B cell (primary cell): Measurements from ENCODE around the gene TMEM232. TPM values are rescaled to one million over a fixed set of nuclear protein-coding genes. Genes with fewer than 3 reads are reported as not detected.

ENCODE experiments used
- ATAC-seq: fragments of 200-7000 bp; cut with Tn5 transposase; one replicate; pipeline ENCODE4 v1.10.0; 2021; ENCODE audit warnings: low read depth, mild to moderate bottlenecking, moderate number of reproducible peaks, moderate library complexity
- CTCF ChIA-PET: fragments of 350-600 bp; sonication (Branson Sonifier 250); formaldehyde crosslinking; loops from one replicate; lab custom pipeline; 2021; ENCODE audit warnings: antibody characterized with exemption, inconsistent platforms; lab: Charles Lee
- POLR2A ChIA-PET: fragments of 350-600 bp; sonication (Branson Sonifier 250); formaldehyde crosslinking; loops from one replicate; lab custom pipeline; 2021; ENCODE audit warnings: antibody characterized with exemption; lab: Charles Lee
- DNase-seq: peaks from one replicate; pipeline ENCODE4 v3.0.0; 2013
- H2AFZ ChIP-seq: 2 replicates; pipeline ENCODE4 v1.6.1; 2012; ENCODE audit warnings: mild to moderate bottlenecking, low read depth, low read length; ENCODE audit not compliant: insufficient read depth, poor library complexity, severe bottlenecking
- H3K27ac ChIP-seq, 2 donors: 1 replicate in 1 of 2; 2 replicates in 1 of 2; pipeline ENCODE4 v1.5.1; 2012 to 2013; ENCODE audit warnings: low read length in 2 of 2, mild to moderate bottlenecking in 2 of 2, moderate library complexity in 1 of 2
- H3K27me3 ChIP-seq, 4 experiments: fragments of 200-600 bp in 1 of 4; sonication (generic) in 1 of 4; replicated peaks in 1 of 4; 1 replicate in 2 of 4; 2 replicates in 2 of 4; pipeline versions ENCODE4 v1.6.1 to v1.7.0; 2013 to 2016; ENCODE audit warnings: low read length in 3 of 4, mild to moderate bottlenecking in 2 of 4, mixed read lengths in 1 of 4, moderate library complexity in 1 of 4; ENCODE audit not compliant: insufficient read depth in 4 of 4, control insufficient read depth in 3 of 4; ENCODE audit errors: control extremely low read depth in 1 of 4
- H3K36me3 ChIP-seq, 2 experiments: replicated peaks in 1 of 2; 1 replicate in 1 of 2; 2 replicates in 1 of 2; pipeline versions ENCODE4 v1.6.1 to v1.7.1; 2013; ENCODE audit warnings: low read length in 1 of 2; ENCODE audit not compliant: insufficient read depth in 2 of 2, control insufficient read depth in 1 of 2; ENCODE audit errors: control extremely low read depth in 1 of 2, extremely low read depth in 1 of 2
- H3K4me1 ChIP-seq, 2 donors: fragments of 200-600 bp in 1 of 2; sonication (generic) in 1 of 2; 1 replicate in 1 of 2; 2 replicates in 1 of 2; pipeline versions ENCODE4 v1.5.1 to v1.6.1; 2013 to 2017; ENCODE audit warnings: low read length in 2 of 2; ENCODE audit not compliant: control insufficient read depth in 2 of 2, insufficient read depth in 2 of 2
- H3K4me2 ChIP-seq: replicated peaks from 2 replicates; pipeline ENCODE3; 2012; ENCODE audit warnings: mild to moderate bottlenecking, low read depth, low read length; ENCODE audit not compliant: poor library complexity, severe bottlenecking
- H3K4me3 ChIP-seq, 5 experiments: fragments of 200-600 bp in 1 of 5; sonication (generic) in 1 of 5; 1 replicate in 3 of 5; 2 replicates in 2 of 5; pipeline versions ENCODE4 v1.5.1 to v1.7.0; 2011 to 2016; ENCODE audit warnings: low read length in 4 of 5, mild to moderate bottlenecking in 4 of 5, low read depth in 2 of 5, control low read depth in 1 of 5, moderate library complexity in 1 of 5; ENCODE audit not compliant: insufficient read depth in 1 of 5; ENCODE audit errors: control extremely low read depth in 1 of 5, extremely low read depth in 1 of 5
- H3K79me2 ChIP-seq: fragments of 200-600 bp; sonication (generic); one replicate; pipeline ENCODE4 v1.6.0; 2016; ENCODE audit warnings: low read length; ENCODE audit not compliant: control insufficient read depth, insufficient read depth
- H3K9ac ChIP-seq: fragments of 200-600 bp; sonication (generic); 2 replicates; pipeline ENCODE4 v1.6.1; 2017; ENCODE audit warnings: mild to moderate bottlenecking, low read length, moderate library complexity
- H3K9me3 ChIP-seq, 3 donors: one replicate each; pipeline versions ENCODE4 v1.6.1 to v1.7.1; 2013; ENCODE audit warnings: low read length in 2 of 3; ENCODE audit not compliant: control insufficient read depth in 2 of 3, insufficient read depth in 1 of 3; ENCODE audit errors: control extremely low read depth in 1 of 3
- H4K20me1 ChIP-seq: 2 replicates; pipeline ENCODE4 v1.6.0; 2012; ENCODE audit warnings: mild to moderate bottlenecking, low read length; ENCODE audit not compliant: insufficient read depth, control insufficient read depth, poor library complexity, severe bottlenecking
- H3K27ac Mint-ChIP-seq: one replicate; pipeline ENCODE4 v1.8.0; 2021; ENCODE audit warnings: mixed read lengths
- H3K27me3 Mint-ChIP-seq: one replicate; pipeline ENCODE4 v1.8.0; 2021; ENCODE audit warnings: mixed read lengths
- H3K4me1 Mint-ChIP-seq: one replicate; pipeline ENCODE4 v1.8.0; 2021; ENCODE audit warnings: mixed read lengths
- H3K4me3 Mint-ChIP-seq: one replicate; pipeline ENCODE4 v1.8.0; 2021; ENCODE audit warnings: mixed read lengths
- H3K9me3 Mint-ChIP-seq: one replicate; pipeline ENCODE4 v1.8.0; 2022; ENCODE audit warnings: mixed read lengths; ENCODE audit not compliant: insufficient read depth
- EZH2 ChIP-seq: IDR thresholded peaks from 2 replicates; pipeline ENCODE4 v1.6.1; 2012; ENCODE audit warnings: borderline replicate concordance, low read depth, mild to moderate bottlenecking, moderate library complexity, low read length; ENCODE audit not compliant: insufficient read depth, poor library complexity, severe bottlenecking
- WGBS: methylation state at CpG from one replicate; pipeline ENCODE4 v1.1.5; 2013; ENCODE audit warnings: missing lambda C conversion rate; ENCODE audit not compliant: insufficient coverage; 5-methylcytosine and 5-hydroxymethylcytosine counted together
- intact Hi-C: fragments of 100-400 bp; cut with micrococcal nuclease; formaldehyde crosslinking; loops from one replicate; pipeline ENCODE4 v1.10.0; 2022
- polyA plus RNA-seq: library from polyadenylated mRNA; depleted of rRNA; stranded (reverse); fragments of >200 nt; gene quantifications from 2 replicates; pipeline ENCODE4 v1.2.3, GENCODE V29; 2012
- total RNA-seq, 2 donors: library from RNA; stranded (reverse); fragments of 120-200 nt in 1 of 2; gene quantifications; 1 replicate in 1 of 2; 2 replicates in 1 of 2; pipeline versions ENCODE4 v1.2.3 to v1.2.4, GENCODE V29; 2013 to 2022
- TF ChIP-seq, protein P1 (sequence below): fragments of 200-600 bp; IDR thresholded peaks from one replicate; pipeline ENCODE4 v1.8.0; 2022; ENCODE audit warnings: antibody characterized with exemption, mild to moderate bottlenecking

The TMEM232 gene
- total and polyA plus RNA-seq, 2 donors (not counting 1 experiment from before 2014, with no cell fraction given): 0.49 to 2.9 TPM

DNA sequence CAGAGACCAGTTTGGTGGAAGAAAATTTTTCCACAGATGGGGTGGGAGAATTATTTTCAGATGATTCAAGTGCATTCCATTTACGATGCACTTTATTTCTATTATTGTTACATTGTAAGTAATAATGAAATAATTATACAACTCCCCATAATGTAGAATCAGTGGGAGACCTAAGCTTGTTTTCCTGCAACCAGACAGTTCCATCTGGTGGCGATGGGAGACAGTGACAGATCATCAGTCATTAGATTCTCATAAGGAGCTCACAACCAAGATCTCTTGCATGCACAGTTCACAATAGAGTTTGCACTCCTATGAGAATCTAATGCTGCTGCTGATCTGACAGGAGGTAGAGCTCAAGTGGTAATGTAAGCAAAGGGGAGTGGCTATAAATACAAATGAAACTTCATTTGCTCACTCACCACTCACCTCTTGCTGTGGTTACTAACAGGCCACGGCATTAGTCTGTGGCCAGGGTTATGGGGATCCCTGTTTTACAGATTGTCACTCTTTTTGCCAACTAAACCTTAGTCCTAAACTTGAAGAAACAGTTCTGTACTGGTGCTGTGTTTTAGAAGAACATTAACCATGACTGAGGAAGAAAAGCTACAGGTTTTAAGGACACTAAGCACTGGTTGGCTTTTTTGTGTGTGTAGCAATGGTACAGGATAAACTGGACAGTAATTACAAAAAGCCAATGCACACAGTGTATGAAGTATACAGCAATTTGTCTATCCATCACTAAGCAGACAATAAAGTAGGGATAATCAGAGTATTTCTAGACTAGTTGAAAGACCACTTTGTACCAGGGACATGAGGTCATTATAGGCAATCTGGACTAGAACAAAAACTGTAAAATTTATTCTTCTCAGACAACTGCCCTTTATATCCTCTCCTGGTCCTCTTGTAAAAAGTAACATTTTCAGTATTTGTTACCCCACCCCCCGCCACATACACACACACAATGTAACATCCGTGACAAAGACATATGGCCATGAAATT, 9.9 kb downstream of the TMEM232 start:
- TF ChIP-seq, protein P1, sequence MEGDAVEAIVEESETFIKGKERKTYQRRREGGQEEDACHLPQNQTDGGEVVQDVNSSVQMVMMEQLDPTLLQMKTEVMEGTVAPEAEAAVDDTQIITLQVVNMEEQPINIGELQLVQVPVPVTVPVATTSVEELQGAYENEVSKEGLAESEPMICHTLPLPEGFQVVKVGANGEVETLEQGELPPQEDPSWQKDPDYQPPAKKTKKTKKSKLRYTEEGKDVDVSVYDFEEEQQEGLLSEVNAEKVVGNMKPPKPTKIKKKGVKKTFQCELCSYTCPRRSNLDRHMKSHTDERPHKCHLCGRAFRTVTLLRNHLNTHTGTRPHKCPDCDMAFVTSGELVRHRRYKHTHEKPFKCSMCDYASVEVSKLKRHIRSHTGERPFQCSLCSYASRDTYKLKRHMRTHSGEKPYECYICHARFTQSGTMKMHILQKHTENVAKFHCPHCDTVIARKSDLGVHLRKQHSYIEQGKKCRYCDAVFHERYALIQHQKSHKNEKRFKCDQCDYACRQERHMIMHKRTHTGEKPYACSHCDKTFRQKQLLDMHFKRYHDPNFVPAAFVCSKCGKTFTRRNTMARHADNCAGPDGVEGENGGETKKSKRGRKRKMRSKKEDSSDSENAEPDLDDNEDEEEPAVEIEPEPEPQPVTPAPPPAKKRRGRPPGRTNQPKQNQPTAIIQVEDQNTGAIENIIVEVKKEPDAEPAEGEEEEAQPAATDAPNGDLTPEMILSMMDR: no peak
- no peak for TF ChIP-seq EZH2
- no peaks in the 10 kb centered on the region for H3K36me3 ChIP-seq
- no peaks in the 10 kb centered on the region for H3K4me1 Mint-ChIP-seq
- H3K9me3 ChIP-seq: no peaks in the 10 kb centered on the region
- POLR2A ChIA-PET: interaction anchor here (0.5 kb wide), 1 partner anchor 1268 kb away, joined by 3 read pairs; no protein-coding TSS in a partner anchor
- H3K27ac ChIP-seq: no peak overlapping the region
- DNase-seq (no peak), ATAC-seq (no peak)
- H3K9me3 Mint-ChIP-seq: no peaks in the 10 kb centered on the region
- WGBS: no CpG with 5 or more reads among the region's 5 CpGs
- intact Hi-C loops: no loop called here
- peaks cover 5% of the 10 kb centered on the region for H3K27me3 Mint-ChIP-seq
- no peaks in the 10 kb centered on the region for H3K79me2 ChIP-seq
- H3K27me3 ChIP-seq: peaks cover 0 to 3% (median 1%) of the 10 kb centered on the region in 4 experiments
- no peaks in the 10 kb centered on the region for H3K4me1 ChIP-seq
- H2AFZ ChIP-seq: no peak overlapping the region
- no peaks in the 10 kb centered on the region for H4K20me1 ChIP-seq
- no peak overlapping the region for H3K27ac Mint-ChIP-seq
- CTCF ChIA-PET: no interaction called here
- no peak overlapping the region for H3K4me2 ChIP-seq
- no peak overlapping the region for H3K4me3 Mint-ChIP-seq
- H3K4me3 ChIP-seq: no peak overlapping the region
- no peak overlapping the region for H3K9ac ChIP-seq

DNA sequence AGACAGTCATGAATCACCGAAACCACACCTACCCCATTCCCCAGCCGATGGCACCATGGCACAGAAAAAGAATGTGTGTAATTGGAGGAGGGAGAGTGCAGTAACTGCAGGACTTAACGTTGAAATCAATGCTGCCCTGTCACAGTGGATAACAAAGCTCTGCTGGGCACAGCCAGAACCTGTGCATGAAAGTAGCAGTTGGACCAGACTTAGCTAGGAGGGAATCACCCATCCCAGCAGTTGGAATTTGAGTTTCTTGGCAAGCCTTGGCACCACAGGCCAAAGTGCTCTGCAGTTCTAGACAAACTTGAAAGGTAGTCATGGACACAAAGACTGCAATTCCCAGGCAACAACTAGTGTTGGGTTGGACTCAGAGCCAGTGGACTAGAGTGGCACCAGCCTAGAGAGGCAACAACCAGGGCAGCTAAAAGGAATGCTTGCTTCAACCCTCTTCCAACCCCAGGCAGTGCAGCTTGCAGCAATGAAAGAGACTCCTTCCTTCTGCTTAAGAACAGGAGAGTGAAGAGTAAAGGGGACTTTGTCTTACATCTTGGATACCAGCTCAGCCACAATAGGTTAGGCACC, 19.1 kb downstream of the TMEM232 start:
- CTCF ChIA-PET: no interaction called here
- H3K79me2 ChIP-seq: no peaks in the 10 kb centered on the region
- H3K4me3 ChIP-seq: no peak overlapping the region
- Mint-ChIP-seq H3K27me3 (peaks cover 11% of the 10 kb centered on the region), H3K9me3 (no peaks in the 10 kb centered on the region), H3K4me3 (no peak overlapping the region), H3K27ac (no peak overlapping the region), H3K4me1 (no peaks in the 10 kb centered on the region)
- no peak overlapping the region for H3K4me2 ChIP-seq
- intact Hi-C loops: no loop called here
- H3K27me3 ChIP-seq: no peaks in the 10 kb centered on the region
- no peak overlapping the region for H3K9ac ChIP-seq
- H3K4me1 ChIP-seq: no peaks in the 10 kb centered on the region
- no peak overlapping the region for H3K27ac ChIP-seq
- POLR2A ChIA-PET: no interaction called here
- DNase-seq (no peak), ATAC-seq (no peak)
- H3K9me3 ChIP-seq: no peaks in the 10 kb centered on the region
- 57% methylated on average over 1 of the region's 3 CpGs for WGBS
- no peaks in the 10 kb centered on the region for H3K36me3 ChIP-seq
- TF ChIP-seq, protein P1: no peak
- no peak for TF ChIP-seq EZH2
- no peaks in the 10 kb centered on the region for H4K20me1 ChIP-seq
- no peak overlapping the region for H2AFZ ChIP-seq
